Measurements from ENCODE around the gene TP53BP2. TPM values are rescaled to one million over a fixed set of nuclear protein-coding genes. Genes with fewer than 3 reads are reported as not detected.
"Not testable (repeated sequence)": the region's sequence is repeated elsewhere in the genome, so short reads cannot be mapped to it uniquely, and the experiment has no call there.

TP53BP2 gene
- total RNA-seq, 1 donor from 2014 or later = 59.2 TPM

- no peak overlapping the region for H3K4me3 Mint-ChIP-seq (ENCODE audit: low read depth)
- no peak overlapping the region for H3K27ac Mint-ChIP-seq
- H3K27me3 Mint-ChIP-seq = peaks cover 44% of the 10 kb centered on the region
- H3K4me1 Mint-ChIP-seq (ENCODE audit: low read depth) = peaks cover 36% of the 10 kb centered on the region
- H3K36me3 Mint-ChIP-seq (ENCODE audit: insufficient read depth) = no peaks in the 10 kb centered on the region
- DNase-seq (ENCODE audit: low spot score, unreplicated experiment) = no peak
- TF ChIP-seq CTCF (IDR thresholded peaks at IDR 0.05; ENCODE audit: unreplicated experiment) = no peak
- no peaks in the 10 kb centered on the region for H3K9me3 Mint-ChIP-seq (ENCODE audit: low read depth)
These were observed 108.4 kb downstream of the TP53BP2 start for GRCh38 chr1:223737342-223737741.

- not testable (repeated sequence) for H3K9me3 Mint-ChIP-seq (ENCODE audit: low read depth); H3K27ac Mint-ChIP-seq; H3K36me3 Mint-ChIP-seq (ENCODE audit: insufficient read depth); DNase-seq (ENCODE audit: low spot score, unreplicated experiment); H3K4me3 Mint-ChIP-seq (ENCODE audit: low read depth)
- peaks cover 37% of the 10 kb centered on the region for H3K4me1 Mint-ChIP-seq (ENCODE audit: low read depth)
- peaks cover 50% of the 10 kb centered on the region for H3K27me3 Mint-ChIP-seq
These were observed 109.1 kb downstream of the TP53BP2 start for GRCh38 chr1:223736638-223737037.

- DNase-seq (ENCODE audit: low spot score, unreplicated experiment) = no peak
- peaks cover 40% of the 10 kb centered on the region for H3K4me1 Mint-ChIP-seq (ENCODE audit: low read depth)
- peaks cover 3% of the 10 kb centered on the region for H3K9me3 Mint-ChIP-seq (ENCODE audit: low read depth)
- H3K27me3 Mint-ChIP-seq = peaks cover 63% of the 10 kb centered on the region
- peaks cover 2% of the 10 kb centered on the region for H3K36me3 Mint-ChIP-seq (ENCODE audit: insufficient read depth)
- peak overlapping the region; percentile 60 for H3K27ac Mint-ChIP-seq
- H3K4me3 Mint-ChIP-seq (ENCODE audit: low read depth) = no peak overlapping the region
- TF ChIP-seq CTCF (IDR thresholded peaks at IDR 0.05; ENCODE audit: unreplicated experiment) = no peak
These were observed 111.6 kb downstream of the TP53BP2 start for GRCh38 chr1:223733898-223734852.

GRCh38 chr1:223732993-223733798 lies 112.6 kb downstream of the TP53BP2 start:
- Mint-ChIP-seq H3K4me3 (ENCODE audit: low read depth) (no peak overlapping the region), H3K27ac (peak overlapping the region; percentile 60), H3K4me1 (ENCODE audit: low read depth) (peaks cover 30% of the 10 kb centered on the region), H3K36me3 (ENCODE audit: insufficient read depth) (peaks cover 2% of the 10 kb centered on the region), H3K27me3 (peaks cover 67% of the 10 kb centered on the region), H3K9me3 (ENCODE audit: low read depth) (peaks cover 3% of the 10 kb centered on the region)
- no peak for DNase-seq (ENCODE audit: low spot score, unreplicated experiment)
- TF ChIP-seq CTCF (IDR thresholded peaks at IDR 0.05; ENCODE audit: unreplicated experiment) = no peak

- peaks cover 2% of the 10 kb centered on the region for H3K36me3 Mint-ChIP-seq (ENCODE audit: insufficient read depth)
- peaks cover 78% of the 10 kb centered on the region for H3K27me3 Mint-ChIP-seq
- H3K4me1 Mint-ChIP-seq (ENCODE audit: low read depth) = peaks cover 33% of the 10 kb centered on the region
- H3K9me3 Mint-ChIP-seq (ENCODE audit: low read depth) = peaks cover 3% of the 10 kb centered on the region
- no peak for TF ChIP-seq CTCF (IDR thresholded peaks at IDR 0.05; ENCODE audit: unreplicated experiment)
- peak overlapping the region; percentile 26 for H3K27ac Mint-ChIP-seq
- no peak for DNase-seq (ENCODE audit: low spot score, unreplicated experiment)
- H3K4me3 Mint-ChIP-seq (ENCODE audit: low read depth) = no peak overlapping the region
These were observed 114.5 kb downstream of the TP53BP2 start for GRCh38 chr1:223731133-223731770.

All from progenitor cell of endocrine pancreas (in vitro differentiated cells).